GM18498 (cell line): ENCODE results near the gene GRIK3.
"Not testable (repeated sequence)": the region's sequence is repeated elsewhere in the genome, so short reads cannot be mapped to it uniquely, and the experiment has no call there.

Experiments used
- ATAC-seq: cut with Tn5 transposase; IDR thresholded peaks from one replicate; pipeline ENCODE4 v1.9.1; 2021; ENCODE audit warnings: mild to moderate bottlenecking, moderate library complexity; ENCODE audit not compliant: unreplicated experiment

The GRIK3 gene

DNA sequence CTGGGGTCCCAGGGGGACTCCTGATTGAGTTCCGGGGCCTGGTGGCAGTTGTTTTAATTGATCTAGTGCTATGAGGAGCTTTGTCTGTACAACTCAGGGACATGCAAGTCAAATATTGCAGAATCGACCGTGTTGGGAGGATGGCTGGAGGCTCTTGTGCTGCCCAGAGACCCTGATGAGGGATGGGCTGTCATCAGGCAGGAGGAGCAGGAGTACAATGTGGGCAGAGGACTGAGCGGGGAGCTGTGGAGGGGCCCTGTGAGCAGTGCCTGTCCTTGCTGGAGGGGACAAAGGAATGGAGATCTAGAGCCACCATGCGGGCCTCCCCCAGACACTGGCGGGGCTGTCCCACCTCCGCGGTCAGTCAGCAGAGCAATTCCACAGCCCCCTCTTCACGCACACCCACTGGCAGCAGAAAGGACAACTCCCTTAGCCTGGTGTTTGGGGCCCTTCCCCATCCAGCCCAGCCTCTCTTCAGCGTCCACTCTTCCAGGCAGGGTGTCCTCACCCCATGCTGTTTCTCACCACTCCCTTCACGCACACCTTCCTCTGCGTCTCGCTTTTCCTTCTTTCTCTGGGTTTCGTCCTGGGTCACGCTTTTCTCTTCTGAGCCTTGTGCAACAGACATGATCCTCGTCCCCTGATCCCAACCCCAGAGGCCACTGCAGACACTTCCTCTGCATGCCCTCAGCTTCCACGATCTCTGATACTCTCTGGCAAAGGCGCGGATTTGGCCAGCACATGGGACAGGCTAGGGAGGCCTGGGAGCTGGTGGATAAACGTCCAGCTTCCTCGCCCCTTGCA, 122.6 kb downstream of the GRIK3 start:
- ATAC-seq = no peak

DNA sequence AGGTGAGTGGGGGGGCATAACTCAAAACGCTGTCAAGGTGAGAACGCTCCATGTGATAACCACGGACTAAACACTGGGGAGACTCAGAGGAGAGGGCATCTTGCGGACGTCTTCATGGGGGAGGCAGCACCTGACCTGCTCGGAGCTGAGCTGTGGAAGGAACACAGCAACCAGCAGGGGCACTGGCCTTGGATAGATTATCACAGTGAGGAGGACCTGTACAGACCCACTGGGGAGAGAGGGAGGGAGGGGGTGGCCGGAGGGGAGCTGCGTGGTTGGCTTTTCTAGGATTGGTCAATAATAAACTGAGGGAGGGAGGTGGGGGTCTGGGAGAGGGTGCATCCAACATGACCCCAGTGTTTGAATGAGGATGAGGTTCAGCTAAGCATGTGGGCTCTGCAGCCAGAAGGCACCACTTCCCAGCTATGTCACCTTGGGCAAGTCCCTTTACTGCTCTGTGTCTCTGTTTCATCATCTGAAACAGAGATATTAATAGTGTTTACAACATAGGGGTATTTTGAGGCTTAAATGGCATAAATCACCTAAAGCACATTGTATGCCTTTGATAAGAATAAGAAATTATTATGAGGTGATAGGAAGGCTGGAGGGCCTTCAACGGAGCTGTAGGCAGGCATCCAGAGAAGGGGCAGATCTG, 123.3 kb downstream of the GRIK3 start:
- no peak for ATAC-seq

DNA sequence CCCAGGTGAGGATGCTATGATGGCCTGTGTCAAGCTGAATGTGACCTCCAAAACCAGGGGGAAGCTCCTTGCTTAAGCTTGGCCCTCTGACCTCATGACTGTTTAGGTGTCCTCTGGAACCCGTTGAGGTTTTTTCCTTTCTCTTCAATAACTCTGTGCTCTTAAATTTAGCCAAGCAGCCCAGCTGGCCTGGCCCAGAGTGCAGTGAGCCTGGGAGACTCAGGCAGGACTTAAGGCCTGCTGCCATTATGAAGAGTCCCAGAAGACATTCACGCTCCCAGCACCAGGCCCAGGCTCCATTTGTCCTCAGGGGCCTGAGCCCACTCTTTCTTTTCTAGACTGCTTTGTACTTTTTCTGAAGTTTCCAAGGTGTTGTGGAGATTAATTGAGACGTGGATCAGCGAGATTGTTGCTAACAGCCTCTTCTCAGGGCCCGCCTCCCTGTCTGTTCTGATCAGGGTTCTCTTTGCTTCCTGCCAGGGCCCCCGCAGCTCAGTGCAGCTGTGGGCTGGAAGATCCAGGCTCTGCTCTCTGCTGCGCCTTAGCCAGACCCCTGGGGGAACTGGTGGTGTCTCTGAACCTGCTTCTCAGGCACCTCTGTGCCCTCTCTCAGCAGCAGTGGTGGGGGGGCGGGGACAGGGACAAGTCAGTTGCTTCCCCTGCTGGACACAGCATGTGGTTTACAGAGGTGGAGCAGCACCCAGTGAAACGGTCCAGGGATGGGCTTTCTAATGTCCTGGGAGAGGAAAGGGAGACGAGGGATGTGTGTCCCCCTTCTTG, 124.2 kb downstream of the GRIK3 start:
- ATAC-seq = no peak

DNA sequence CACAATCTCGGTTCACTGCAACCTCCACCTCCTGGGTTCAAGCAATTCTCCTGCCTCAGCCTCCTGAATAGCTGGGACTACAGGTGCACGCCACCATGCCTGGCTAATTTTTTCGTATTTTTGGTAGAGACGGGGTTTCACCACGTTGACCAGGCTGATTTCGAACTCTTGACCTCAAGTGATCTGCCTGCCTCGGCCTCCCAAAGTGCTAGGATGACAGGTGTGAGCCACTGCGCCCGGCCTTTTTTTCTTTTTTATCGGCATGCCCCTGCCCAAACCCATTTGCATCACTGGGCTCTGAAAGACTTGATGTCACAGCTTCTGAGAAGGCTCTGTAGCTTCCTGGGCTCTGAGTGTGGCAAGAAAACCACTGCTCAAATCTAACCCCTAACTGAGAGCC, 125.0 kb downstream of the GRIK3 start:
- ATAC-seq = not testable (repeated sequence)

DNA sequence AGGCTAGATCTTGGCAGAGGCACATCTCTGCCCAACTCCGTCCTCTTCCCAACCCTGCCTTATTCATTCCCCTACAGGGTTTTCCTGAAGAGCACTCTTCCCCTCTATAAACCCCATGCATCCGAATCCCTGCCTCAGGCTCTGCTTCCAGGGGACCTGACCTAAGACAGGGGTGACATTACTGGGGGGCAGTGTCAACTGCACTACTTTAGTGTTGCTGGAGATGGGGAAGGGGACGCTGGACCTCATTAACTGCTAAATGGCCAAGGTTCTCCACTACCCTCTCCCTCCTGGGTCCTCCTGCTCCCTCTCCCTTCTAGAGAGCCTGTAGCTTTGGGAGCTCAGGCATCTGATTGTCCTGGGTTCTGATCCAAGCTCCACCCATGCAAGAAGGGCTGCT, 126.2 kb downstream of the GRIK3 start:
- no peak for ATAC-seq

DNA sequence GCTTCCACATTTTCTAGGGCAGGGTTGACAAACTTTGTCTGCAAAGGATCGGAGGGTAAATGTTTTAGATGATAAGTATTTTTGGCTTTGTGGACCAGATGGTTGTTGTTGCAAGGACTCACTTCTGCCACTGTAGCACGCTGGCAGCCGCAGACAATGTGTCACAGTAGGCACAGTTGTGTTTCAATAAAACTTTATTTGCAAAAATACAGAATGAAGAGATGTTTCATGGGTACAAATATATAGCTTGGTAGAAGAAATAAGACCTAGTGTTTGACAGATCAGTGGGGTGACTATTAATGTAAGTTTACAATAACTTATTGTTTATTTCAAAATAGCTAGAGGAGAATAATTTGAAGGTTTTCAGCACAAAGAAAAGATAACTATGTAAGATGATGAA, 127.8 kb downstream of the GRIK3 start:
- ATAC-seq = no peak

DNA sequence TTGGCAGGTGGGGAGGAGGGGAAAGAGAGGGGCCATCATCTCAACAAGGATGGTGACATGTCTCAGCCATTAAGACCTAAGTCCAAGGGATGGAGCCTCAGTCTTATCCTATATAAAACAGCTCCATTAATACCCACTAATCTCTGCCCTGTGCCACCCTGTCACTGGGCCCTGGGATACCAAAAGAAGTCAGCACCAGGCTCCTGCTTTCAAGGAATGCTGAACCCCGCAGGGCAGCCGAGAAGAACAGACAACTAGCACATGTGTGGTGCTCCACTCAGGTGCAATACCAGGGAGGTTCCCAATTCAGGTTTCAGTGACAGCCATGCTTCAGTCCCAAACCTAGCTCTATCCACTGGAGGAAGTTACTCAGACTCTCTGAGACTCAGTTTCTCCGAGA, 128.4 kb downstream of the GRIK3 start:
- ATAC-seq = no peak

DNA sequence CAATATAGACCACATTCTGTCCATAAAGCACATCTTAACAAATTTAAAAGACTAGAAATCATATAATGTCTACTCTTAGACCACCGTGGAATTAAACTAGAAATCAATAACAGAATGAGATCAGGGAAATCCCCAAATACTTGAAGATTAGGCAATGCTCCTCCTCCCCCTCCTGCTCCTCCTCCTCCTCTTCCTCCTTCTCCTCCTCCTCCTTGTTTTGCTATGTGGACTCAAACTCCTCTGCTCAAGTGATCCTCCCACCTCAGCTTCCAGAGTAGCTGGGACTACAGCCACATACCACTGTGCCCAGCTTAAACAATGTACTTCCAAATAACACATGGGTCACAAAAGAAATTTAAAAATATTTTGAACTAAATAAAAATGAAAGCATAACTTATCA, 134.2 kb downstream of the GRIK3 start:
- no peak for ATAC-seq

DNA sequence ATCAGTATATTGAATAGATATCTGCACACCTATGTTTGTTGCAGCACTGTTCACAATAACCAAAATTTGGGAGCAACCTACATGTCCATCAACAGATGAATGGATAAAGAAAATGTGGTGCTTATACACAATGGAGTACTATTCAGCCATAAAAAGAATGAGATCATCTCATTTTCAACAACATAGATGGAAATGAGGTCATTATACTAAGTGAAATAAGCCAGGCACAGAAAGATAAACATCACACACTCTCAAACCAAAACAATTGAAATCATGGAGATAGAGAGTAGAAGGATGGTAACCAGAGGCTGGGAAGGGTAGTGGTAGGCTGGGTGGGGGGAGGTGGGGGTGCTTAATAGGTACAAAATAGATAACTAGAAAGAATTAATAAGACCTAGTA, 136.5 kb downstream of the GRIK3 start:
- not testable (repeated sequence) for ATAC-seq

DNA sequence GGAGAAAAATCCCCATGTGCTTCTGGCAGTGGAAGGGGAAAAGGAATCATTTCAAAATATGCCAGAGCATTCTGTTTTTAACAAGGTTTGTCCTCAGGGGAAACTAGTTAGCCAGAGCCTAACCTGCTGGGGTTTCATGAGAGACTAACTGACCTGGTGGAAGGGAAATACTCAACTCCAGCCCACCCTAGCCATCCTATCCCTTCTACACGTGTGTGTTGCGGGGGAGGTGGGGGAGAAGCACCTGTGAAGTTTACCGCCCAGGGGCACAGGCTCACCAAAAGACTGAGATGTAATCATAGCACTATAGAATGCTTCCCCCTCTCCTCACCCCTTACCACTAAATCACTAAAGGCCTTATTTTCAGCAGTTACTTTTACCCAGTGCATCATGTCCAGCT, 139.5 kb downstream of the GRIK3 start:
- ATAC-seq = no peak

DNA sequence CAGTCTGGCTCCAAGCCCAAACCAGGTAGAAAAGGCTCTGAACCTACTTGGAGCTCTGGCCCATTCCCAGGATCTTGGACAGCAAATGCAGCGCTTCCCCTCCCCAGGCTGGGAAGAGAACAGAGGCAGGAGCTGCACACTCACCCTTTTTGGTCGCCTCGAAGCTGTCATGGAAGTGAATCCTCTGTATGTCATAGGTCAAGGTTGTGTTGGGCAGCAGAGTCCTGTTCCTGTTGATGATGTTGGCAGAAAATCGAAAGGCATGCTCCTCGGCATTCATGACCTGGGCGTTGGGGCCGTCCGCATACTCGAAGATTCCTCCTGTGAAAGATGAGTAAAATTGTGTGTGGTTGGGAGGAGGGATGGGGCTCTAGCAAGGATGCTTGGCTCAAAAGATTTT, 143.5 kb downstream of the GRIK3 start:
- no peak for ATAC-seq

DNA sequence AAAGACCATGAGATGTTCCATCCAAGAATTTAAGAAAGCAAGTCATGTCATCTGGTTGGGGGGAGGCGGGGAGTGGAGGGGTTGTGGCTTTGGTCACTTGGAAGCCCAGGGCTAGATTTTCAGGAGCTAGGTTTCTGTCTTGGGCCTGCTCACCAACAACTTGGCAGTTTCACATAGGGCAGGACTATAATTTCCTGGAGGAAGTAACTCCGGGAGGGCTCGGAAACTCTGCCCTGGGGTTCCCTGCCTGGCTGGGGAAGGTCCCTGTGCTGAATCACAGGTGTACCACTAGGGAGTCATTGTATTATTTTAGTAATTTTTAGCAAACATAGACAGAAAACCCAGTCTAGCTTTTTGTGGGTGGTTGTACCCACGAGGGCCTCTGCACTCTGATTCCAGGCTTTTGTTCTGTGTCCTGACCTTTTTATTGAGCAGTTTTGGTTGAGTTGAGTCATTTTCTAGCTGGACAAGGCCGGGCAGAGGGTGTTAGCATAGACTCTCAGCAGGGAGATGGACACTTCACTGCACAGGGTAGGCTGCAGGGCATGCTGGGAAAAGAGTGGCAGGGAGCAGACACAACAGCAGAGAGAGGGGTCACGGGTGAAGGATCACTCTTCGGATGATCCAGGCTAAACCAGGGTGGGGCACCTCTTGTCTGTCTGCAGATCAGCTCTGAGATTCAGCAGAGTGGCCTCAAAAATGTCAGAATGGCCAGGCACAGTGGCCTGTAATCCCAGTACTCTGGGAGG, 144.7 kb downstream of the GRIK3 start:
- ATAC-seq = no peak

DNA sequence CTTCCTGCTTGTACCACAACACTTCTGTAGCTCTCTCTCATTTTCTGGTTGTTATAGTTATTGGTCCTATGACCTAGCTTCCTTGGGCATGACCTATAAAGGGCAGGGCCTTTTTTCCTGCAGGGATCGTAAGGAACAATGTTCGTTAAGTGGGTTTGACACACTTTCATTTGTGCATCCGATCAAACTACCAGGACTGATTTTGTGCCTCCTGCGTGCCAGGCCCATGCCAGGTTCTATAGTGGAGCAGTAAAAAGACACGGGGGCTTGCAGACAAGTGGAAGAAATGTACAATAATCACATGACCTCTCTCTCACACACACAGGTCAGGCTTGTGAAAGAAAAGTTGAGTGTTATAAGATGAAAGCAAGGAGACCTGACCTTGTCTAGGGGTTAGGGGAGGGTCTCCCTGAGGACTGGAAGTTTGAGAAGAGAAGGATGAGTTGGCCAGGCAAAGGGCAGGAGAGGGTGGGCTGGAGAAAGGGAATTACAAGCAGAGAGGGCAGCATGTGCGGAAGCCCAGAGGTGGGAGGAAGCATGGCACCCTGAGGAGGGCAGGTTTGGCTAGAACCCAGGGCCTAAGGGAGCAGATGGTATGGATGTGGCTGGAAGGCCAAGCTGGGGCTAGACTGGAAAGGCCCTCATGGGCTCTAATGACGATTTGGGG, 145.4 kb downstream of the GRIK3 start:
- ATAC-seq = no peak

DNA sequence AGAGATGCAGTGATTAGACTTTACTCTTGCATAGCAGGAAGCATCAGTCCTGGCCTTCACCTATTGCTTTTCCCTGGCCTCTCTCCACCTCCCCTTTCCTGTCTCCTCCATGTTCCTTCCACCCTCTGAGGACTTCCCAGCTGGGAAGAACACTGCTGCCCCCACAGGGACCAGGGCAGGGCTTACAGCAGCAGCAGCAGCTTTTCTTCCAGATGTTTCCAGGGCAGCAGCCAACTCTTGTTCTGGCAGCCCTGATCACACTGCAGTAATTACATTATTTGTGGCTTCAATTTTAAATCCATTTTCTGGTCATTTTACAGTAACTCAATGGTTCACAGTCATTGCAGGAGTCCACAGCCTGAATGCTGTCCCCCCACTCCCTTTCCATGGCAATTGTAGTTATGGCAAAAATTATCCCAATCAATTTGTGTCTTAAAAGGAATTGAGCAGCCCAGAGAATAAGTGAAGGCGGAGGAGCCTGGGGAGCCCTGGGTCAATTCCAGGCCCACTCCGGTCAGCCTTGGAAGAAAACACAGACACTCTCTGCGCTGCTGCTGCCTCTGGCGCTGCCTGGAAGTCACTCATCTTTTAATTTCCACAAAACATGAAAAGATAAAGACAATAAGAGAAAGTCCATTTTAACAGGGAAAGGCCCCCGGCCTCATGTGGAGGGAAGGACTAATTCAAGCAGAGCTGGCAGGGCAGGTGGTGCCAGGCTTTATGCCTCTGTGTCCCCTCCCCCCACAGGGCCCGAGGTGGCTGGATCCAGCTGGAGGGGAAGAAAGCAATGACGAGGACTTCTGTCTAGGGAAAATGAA, 148.6 kb downstream of the GRIK3 start:
- ATAC-seq = no peak

DNA sequence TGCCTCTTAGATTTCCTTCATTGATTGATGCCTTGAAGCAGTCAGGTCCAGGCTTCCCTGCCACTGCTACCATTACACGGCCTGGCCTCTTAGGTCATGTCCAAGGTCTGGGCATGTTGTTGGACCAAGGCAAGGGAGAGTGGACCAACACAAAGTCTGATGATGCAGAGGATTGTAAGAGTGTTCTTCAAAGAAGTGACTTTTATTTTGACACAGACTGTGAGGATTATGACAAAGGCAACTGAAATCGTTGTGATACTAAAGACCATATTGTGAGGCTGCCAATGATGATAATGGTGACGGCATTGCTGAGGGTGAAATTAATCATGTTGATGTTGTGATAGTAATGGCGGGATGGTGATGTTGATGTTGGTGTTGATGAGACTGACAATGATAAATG, 149.5 kb downstream of the GRIK3 start:
- no peak for ATAC-seq

DNA sequence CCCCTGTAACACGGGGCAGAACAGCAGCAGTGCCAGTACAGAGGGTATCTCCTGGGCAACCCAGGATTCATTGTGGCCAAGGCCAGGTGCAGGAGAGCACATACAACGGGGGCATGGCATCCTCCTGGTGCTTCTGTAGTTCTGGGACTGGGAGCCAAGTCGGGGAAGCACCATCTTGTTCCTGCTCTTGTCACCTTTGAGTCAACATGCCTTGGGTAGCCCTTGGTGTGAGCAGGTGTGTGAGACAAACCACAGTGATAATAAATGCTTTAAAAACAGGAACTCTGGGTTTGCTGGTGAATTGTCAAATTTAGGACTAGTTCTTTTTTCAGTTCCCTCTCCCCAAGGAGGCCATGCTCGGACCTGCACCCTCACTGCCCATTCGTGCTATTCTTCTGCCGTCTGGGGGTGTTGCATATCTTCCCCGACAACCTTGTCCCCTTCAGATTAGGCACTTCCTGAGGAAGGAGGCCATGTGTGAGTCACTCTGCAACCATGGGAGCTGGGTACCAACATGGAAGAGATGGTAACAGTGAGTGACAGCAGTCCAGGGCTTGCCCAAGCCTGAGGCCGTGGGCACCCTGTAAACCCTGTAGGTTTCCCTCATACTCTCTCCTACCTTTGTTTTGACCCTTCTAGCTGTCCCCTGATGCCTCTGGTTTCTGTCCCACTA, 150.2 kb downstream of the GRIK3 start:
- ATAC-seq = no peak

DNA sequence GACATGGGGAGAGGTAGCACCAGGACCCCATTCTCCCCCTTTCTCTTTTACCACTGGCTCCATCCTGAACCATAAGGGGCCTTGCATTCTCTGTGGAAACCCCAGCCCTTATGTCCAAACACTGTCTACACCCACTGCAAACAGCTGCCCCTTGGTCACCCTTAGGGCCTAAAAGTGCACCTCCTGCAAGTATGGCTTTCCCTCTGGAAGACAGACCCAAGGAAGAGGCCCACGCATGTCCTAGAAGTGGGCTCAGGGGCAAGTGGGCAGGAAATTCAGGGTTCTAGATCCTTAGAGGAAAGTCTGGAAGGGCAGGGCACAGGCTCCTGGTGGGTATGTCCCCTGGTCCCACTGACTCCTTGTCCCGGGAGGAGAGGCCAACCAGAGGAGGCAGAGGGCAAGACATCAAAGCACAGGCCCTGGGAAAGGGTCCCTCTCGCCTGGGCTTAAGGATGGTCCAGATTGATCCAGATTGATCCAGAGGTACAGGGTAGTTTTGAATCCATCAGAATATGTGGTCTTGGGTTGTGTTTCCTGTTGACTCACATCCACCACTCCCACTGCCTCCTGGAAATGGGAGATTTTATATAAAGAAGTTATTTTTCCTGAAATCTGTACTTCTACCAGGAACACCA, 150.9 kb downstream of the GRIK3 start:
- ATAC-seq = no peak

DNA sequence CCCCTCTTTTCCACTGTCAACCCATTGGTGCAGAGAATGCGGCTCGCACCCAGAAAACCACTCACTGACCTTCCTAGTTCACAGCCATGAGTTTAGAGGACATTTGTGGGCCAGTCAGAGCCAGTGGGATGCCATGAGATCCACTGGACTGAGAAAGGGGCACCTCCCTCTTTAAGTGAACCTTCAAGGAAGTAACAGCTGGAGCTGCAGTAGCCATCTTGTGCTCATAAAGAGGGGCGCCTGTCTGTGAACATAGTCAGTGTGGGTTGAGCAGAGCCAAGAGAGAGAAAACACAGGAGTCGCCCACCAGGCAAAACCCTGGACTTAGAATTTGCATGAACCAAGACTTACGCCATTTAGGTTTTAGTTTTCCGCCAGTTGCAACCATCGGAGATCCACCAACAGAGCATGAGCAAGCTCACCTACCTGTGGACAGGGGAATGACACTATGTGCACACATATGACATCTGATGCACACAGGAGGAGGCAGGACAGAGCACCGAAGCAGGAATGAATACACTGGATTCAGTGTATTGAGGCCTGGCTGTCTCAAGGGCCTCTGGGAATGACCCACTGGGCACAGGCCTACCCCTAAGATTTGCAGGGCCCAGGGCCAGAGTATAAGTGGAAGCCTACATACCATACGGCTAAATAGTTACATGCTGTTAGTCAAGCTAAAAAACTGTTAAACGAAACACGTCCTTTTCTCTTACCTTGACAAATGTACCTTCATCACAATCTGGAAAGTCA, 151.6 kb downstream of the GRIK3 start:
- no peak for ATAC-seq
